ENCODE measurements around the gene P4HTM.

DNA sequence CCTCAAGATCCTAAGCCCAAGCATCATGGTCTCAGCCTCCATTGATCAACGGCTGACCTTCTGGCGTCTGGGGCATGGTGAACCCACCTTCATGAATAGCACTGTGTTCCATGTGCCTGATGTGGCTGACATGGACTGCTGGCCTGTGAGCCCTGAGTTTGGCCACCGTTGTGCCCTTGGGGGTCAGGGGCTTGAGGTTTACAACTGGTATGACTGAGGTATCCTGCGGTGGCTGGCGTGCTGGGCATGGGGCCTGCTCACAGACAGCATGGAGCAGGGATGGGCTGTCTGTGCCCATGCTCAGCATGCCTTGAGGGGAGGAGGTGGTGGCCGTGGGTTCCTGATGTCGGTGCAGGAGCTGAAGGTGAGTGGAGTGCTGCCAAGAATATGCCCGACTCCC, 25.0 kb downstream of the P4HTM start:
- TF ChIP-seq GABPA (IDR thresholded peaks at IDR 0.05; ENCODE audit: low read depth) (no peak), SPI1 (IDR thresholded peaks at IDR 0.05; ENCODE audit: borderline replicate concordance, low read depth) (no peak)
- TF ChIP-seq, protein P1, sequence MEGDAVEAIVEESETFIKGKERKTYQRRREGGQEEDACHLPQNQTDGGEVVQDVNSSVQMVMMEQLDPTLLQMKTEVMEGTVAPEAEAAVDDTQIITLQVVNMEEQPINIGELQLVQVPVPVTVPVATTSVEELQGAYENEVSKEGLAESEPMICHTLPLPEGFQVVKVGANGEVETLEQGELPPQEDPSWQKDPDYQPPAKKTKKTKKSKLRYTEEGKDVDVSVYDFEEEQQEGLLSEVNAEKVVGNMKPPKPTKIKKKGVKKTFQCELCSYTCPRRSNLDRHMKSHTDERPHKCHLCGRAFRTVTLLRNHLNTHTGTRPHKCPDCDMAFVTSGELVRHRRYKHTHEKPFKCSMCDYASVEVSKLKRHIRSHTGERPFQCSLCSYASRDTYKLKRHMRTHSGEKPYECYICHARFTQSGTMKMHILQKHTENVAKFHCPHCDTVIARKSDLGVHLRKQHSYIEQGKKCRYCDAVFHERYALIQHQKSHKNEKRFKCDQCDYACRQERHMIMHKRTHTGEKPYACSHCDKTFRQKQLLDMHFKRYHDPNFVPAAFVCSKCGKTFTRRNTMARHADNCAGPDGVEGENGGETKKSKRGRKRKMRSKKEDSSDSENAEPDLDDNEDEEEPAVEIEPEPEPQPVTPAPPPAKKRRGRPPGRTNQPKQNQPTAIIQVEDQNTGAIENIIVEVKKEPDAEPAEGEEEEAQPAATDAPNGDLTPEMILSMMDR (IDR thresholded peaks at IDR 0.05; ENCODE audit: insufficient read depth, low read length) = no peak
- TF ChIP-seq, protein P2, sequence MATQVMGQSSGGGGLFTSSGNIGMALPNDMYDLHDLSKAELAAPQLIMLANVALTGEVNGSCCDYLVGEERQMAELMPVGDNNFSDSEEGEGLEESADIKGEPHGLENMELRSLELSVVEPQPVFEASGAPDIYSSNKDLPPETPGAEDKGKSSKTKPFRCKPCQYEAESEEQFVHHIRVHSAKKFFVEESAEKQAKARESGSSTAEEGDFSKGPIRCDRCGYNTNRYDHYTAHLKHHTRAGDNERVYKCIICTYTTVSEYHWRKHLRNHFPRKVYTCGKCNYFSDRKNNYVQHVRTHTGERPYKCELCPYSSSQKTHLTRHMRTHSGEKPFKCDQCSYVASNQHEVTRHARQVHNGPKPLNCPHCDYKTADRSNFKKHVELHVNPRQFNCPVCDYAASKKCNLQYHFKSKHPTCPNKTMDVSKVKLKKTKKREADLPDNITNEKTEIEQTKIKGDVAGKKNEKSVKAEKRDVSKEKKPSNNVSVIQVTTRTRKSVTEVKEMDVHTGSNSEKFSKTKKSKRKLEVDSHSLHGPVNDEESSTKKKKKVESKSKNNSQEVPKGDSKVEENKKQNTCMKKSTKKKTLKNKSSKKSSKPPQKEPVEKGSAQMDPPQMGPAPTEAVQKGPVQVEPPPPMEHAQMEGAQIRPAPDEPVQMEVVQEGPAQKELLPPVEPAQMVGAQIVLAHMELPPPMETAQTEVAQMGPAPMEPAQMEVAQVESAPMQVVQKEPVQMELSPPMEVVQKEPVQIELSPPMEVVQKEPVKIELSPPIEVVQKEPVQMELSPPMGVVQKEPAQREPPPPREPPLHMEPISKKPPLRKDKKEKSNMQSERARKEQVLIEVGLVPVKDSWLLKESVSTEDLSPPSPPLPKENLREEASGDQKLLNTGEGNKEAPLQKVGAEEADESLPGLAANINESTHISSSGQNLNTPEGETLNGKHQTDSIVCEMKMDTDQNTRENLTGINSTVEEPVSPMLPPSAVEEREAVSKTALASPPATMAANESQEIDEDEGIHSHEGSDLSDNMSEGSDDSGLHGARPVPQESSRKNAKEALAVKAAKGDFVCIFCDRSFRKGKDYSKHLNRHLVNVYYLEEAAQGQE (IDR thresholded peaks at IDR 0.05; ENCODE audit: insufficient replicate concordance, low read depth) = no peak
